Measurements from ENCODE around the gene MAPKAP1. TPM values are rescaled to one million over a fixed set of nuclear protein-coding genes. Genes with fewer than 3 reads are reported as not detected.
"Not testable (repeated sequence)": the region's sequence is repeated elsewhere in the genome, so short reads cannot be mapped to it uniquely, and the experiment has no call there.

MAPKAP1 gene
- total RNA-seq, 2 donors from 2014 or later = 54.9 to 70.1 TPM

- no peak overlapping the region for H3K27ac ChIP-seq
- H3K27me3 ChIP-seq = no peaks in the 10 kb centered on the region
- H3K9ac ChIP-seq (ENCODE audit: low read depth in 2 of 2, low read length in 2 of 2) = no peak overlapping the region
- intact Hi-C loops (cut with DNase I) = loop anchor here (10.0 kb wide), 2 partner anchors 229 to 989 kb away; no protein-coding TSS in a partner anchor
- no peak overlapping the region for H3K4me3 ChIP-seq
- no peak for TF ChIP-seq CTCF (IDR thresholded peaks at IDR 0.05)
- no peaks in the 10 kb centered on the region for H3K9me3 ChIP-seq
- no peak for DNase-seq
- H3K36me3 ChIP-seq = no peaks in the 10 kb centered on the region
- H3K4me1 ChIP-seq = peaks cover 5% of the 10 kb centered on the region
These were observed 300.8 kb downstream of the MAPKAP1 start for GRCh38 chr9:125405938-125406809.

- DNase-seq = no peak
- Histone ChIP-seq H3K9ac (ENCODE audit: low read depth in 2 of 2, low read length in 2 of 2) (no peak overlapping the region), H3K9me3 (no peaks in the 10 kb centered on the region), H3K4me3 (no peak overlapping the region), H3K27me3 (no peaks in the 10 kb centered on the region), H3K36me3 (no peaks in the 10 kb centered on the region), H3K4me1 (peaks cover 5% of the 10 kb centered on the region), H3K27ac (no peak overlapping the region)
- TF ChIP-seq CTCF (IDR thresholded peaks at IDR 0.05) = no peak
- intact Hi-C loops (cut with DNase I) = loop anchor here (10.0 kb wide), 2 partner anchors 230 to 990 kb away; no protein-coding TSS in a partner anchor
These were observed 302.3 kb downstream of the MAPKAP1 start for GRCh38 chr9:125404733-125405132.

GRCh38 chr9:125400725-125401716 lies 306.0 kb downstream of the MAPKAP1 start:
- DNase-seq = no peak
- Histone ChIP-seq H3K27me3 (no peaks in the 10 kb centered on the region), H3K27ac (no peak overlapping the region), H3K4me3 (no peak overlapping the region), H3K4me1 (no peaks in the 10 kb centered on the region), H3K9ac (ENCODE audit: low read depth in 2 of 2, low read length in 2 of 2) (no peak overlapping the region), H3K36me3 (no peaks in the 10 kb centered on the region), H3K9me3 (no peaks in the 10 kb centered on the region)
- intact Hi-C loops (cut with DNase I) = loop anchor here (10.0 kb wide), 2 partner anchors 234 to 994 kb away; no protein-coding TSS in a partner anchor
- no peak for TF ChIP-seq CTCF (IDR thresholded peaks at IDR 0.05)

- not testable (repeated sequence) for H3K27ac ChIP-seq; H3K9me3 ChIP-seq; H3K9ac ChIP-seq (ENCODE audit: low read depth in 2 of 2, low read length in 2 of 2); H3K4me3 ChIP-seq; DNase-seq; H3K36me3 ChIP-seq; H3K4me1 ChIP-seq; H3K27me3 ChIP-seq
- intact Hi-C loops (cut with DNase I) = loop anchor here (10.0 kb wide), 2 partner anchors 235 to 995 kb away; no protein-coding TSS in a partner anchor
These were observed 306.8 kb downstream of the MAPKAP1 start for GRCh38 chr9:125400232-125400631.

- H3K9me3 ChIP-seq = no peaks in the 10 kb centered on the region
- intact Hi-C loops (cut with DNase I) = loop anchor here (10.0 kb wide), 2 partner anchors 235 to 995 kb away; no protein-coding TSS in a partner anchor
- DNase-seq = no peak
- H3K9ac ChIP-seq (ENCODE audit: low read depth in 2 of 2, low read length in 2 of 2) = no peak overlapping the region
- H3K27ac ChIP-seq = no peak overlapping the region
- no peak overlapping the region for H3K4me3 ChIP-seq
- no peak for TF ChIP-seq CTCF (IDR thresholded peaks at IDR 0.05)
- H3K27me3 ChIP-seq = no peaks in the 10 kb centered on the region
- H3K36me3 ChIP-seq = no peaks in the 10 kb centered on the region
- H3K4me1 ChIP-seq = no peaks in the 10 kb centered on the region
These were observed 307.3 kb downstream of the MAPKAP1 start for GRCh38 chr9:125399666-125400065.

Data from colonic mucosa (tissue), 4 donors.